HEK293 (cell line): ENCODE data around the gene ACVRL1.

ENCODE experiments used
- CTCF ChIA-PET: fragments of 350-600 bp; formaldehyde crosslinking; extraction: SDS; loops from one replicate; lab custom pipeline; 2021; ENCODE audit warnings: antibody characterized with exemption; lab: Yijun Ruan, JAX
- POLR2A ChIA-PET: fragments of 300-600 bp; formaldehyde crosslinking; extraction: SDS; loops from one replicate; lab custom pipeline; 2020; ENCODE audit warnings: antibody characterized with exemption, inconsistent platforms; lab: Yijun Ruan, JAX
- H3K27ac ChIP-seq: fragments of 200-500 bp; sonication (Bioruptor generic); 2 replicates; pipeline ENCODE4 v1.5.1; 2014; ENCODE audit warnings: low read depth, low read length, control low read depth, inconsistent platforms; ENCODE audit errors: extremely low read depth
- H3K36me3 ChIP-seq, 2 experiments: fragments of 200-500 bp in 1 of 2; sonication (Bioruptor generic) in 1 of 2; 1 replicate in 1 of 2; 2 replicates in 1 of 2; pipeline ENCODE4 v1.5.1; 2014 to 2017; ENCODE audit warnings: inconsistent platforms in 2 of 2, low read length in 2 of 2; ENCODE audit not compliant: control insufficient read depth in 2 of 2, insufficient read depth in 1 of 2
- H3K4me1 ChIP-seq: fragments of 200-500 bp; sonication (Bioruptor generic); 2 replicates; pipeline ENCODE4 v1.5.1; 2014; ENCODE audit warnings: mild to moderate bottlenecking, low read length, inconsistent platforms; ENCODE audit not compliant: control insufficient read depth, insufficient read depth
- H3K4me3 ChIP-seq: 2 replicates; pipeline ENCODE4 v1.5.1; 2011; ENCODE audit warnings: low read depth, mild to moderate bottlenecking, control low read depth, low read length, moderate library complexity
- H3K9me3 ChIP-seq: fragments of 200-500 bp; sonication (Bioruptor generic); 2 replicates; pipeline ENCODE4 v1.5.1; 2014; ENCODE audit warnings: low read depth, low read length, inconsistent platforms; ENCODE audit not compliant: control insufficient read depth, insufficient read depth
- TRIM28 ChIP-seq: IDR thresholded peaks from 2 replicates; pipeline ENCODE4 v1.6.1; 2011; ENCODE audit warnings: low read length, control low read depth, borderline replicate concordance
- ZBTB17 ChIP-seq: fragments of 450-650 bp; formaldehyde crosslinking; IDR thresholded peaks from 2 replicates; pipeline ENCODE4 v1.5.1; 2016; ENCODE audit warnings: missing biosample characterization, missing genetic modification characterization
- ZFP37 ChIP-seq: fragments of 450-650 bp; formaldehyde crosslinking; IDR thresholded peaks from 2 replicates; pipeline ENCODE4 v1.5.1; 2016; ENCODE audit warnings: missing biosample characterization, missing genetic modification characterization
- ZNF174 ChIP-seq: fragments of 450-650 bp; formaldehyde crosslinking; IDR thresholded peaks from 2 replicates; pipeline ENCODE4 v1.5.0; 2017; ENCODE audit warnings: missing biosample characterization, mild to moderate bottlenecking, missing genetic modification characterization
- ZNF184 ChIP-seq: fragments of 450-650 bp; IDR thresholded peaks from 2 replicates; pipeline ENCODE4 v1.5.1; 2018; ENCODE audit warnings: missing biosample characterization, mild to moderate bottlenecking, missing genetic modification characterization
- ZNF223 ChIP-seq: fragments of 450-650 bp; formaldehyde crosslinking; IDR thresholded peaks from 2 replicates; pipeline ENCODE4 v1.5.1; 2016; ENCODE audit warnings: missing biosample characterization, missing genetic modification characterization
- ZNF274 ChIP-seq, 2 experiments: fragments of 200-500 bp in 1 of 2; fragments of 450-650 bp in 1 of 2; sonication (Bioruptor generic) in 1 of 2; formaldehyde crosslinking in 1 of 2; IDR thresholded peaks; 2 replicates each; pipeline versions ENCODE4 v1.5.1 to v1.6.1; 2014 to 2016; ENCODE audit warnings: borderline replicate concordance in 1 of 2, inconsistent platforms in 1 of 2, low read length in 1 of 2, missing biosample characterization in 1 of 2, missing genetic modification characterization in 1 of 2
- ZNF426 ChIP-seq: fragments of 450-650 bp; formaldehyde crosslinking; IDR thresholded peaks from 2 replicates; pipeline ENCODE4 v1.5.1; 2017; ENCODE audit warnings: missing biosample characterization, missing genetic modification characterization, mild to moderate bottlenecking, inconsistent platforms, moderate library complexity
- ZNF843 ChIP-seq: fragments of 450-650 bp; formaldehyde crosslinking; IDR thresholded peaks from 2 replicates; pipeline ENCODE4 v1.5.1; 2016; ENCODE audit warnings: missing biosample characterization, missing genetic modification characterization
- TF ChIP-seq, protein P1 (sequence below): fragments of 450-650 bp; formaldehyde crosslinking; IDR thresholded peaks from 2 replicates; pipeline ENCODE4 v1.5.1; 2016; ENCODE audit warnings: missing biosample characterization, missing genetic modification characterization
- TF ChIP-seq, protein P2 (sequence below): fragments of 450-650 bp; formaldehyde crosslinking; IDR thresholded peaks from 2 replicates; pipeline ENCODE4 v1.5.1; 2017; ENCODE audit warnings: missing biosample characterization, missing genetic modification characterization
- TF ChIP-seq, protein P3 (sequence below): fragments of 450-650 bp; formaldehyde crosslinking; IDR thresholded peaks from 2 replicates; pipeline ENCODE4 v1.5.0; 2017; ENCODE audit warnings: missing biosample characterization, missing genetic modification characterization, borderline replicate concordance
- TF ChIP-seq, protein P4 (sequence below): fragments of 450-650 bp; formaldehyde crosslinking; IDR thresholded peaks from 2 replicates; pipeline ENCODE4 v1.5.1; 2016; ENCODE audit warnings: missing biosample characterization, missing genetic modification characterization
- TF ChIP-seq, protein P5 (sequence below): fragments of 450-650 bp; formaldehyde crosslinking; IDR thresholded peaks from 2 replicates; pipeline ENCODE4 v1.5.1; 2017; ENCODE audit warnings: missing biosample characterization, mild to moderate bottlenecking, missing genetic modification characterization, moderate library complexity
- TF ChIP-seq, protein P6 (sequence below): fragments of 450-650 bp; formaldehyde crosslinking; IDR thresholded peaks from 2 replicates; pipeline ENCODE4 v1.5.1; 2016; ENCODE audit warnings: missing biosample characterization, missing genetic modification characterization, low read depth
- TF ChIP-seq, protein P7 (sequence below): fragments of 450-650 bp; formaldehyde crosslinking; IDR thresholded peaks from 2 replicates; pipeline ENCODE4 v1.5.1; 2017; ENCODE audit warnings: missing biosample characterization, missing genetic modification characterization

ACVRL1 gene

DNA sequence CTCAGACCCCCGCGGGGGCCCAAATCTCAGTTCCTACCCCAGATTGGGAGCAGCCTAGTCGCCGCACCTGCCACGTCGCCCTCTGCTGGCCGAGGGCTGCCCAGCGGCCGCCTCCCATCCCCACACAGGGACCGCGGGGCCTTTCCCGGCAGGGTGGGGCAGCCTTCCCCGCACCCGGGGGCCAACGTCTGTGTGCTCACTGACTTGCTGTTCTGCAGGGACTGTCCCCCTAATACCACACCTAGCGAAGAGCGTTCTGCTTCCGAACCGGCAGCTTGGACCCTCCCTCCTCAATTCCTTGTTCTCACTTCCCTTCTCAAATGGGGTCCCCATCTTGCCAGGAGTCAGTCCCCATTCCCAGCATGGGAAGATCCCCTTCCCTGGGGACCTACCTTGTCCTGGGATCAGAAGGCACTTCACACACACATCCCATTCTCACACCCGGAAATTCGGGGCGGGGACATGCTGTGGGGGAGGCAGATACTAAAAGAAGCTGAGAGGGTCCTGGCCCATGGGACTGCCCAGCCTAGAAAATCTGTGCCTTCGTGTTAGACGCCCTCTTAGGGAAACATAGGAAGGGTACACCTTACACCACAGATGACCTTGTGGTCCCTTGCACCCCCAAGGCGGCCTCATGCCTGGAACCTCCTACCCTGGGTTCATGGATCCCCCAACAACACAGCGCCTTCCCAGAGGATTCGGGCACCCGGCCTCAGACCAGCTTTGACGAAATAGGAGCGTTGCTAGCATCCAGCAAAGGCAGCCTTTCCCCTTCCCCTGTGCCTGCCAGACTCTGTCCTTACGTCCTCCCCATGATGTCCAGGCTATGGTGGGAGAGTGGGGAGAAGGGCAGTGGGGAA lies 16.4 kb downstream of the ACVRL1 start (continued):
- TF ChIP-seq ZNF223: no peak
- TF ChIP-seq ZFP37: 0 out of 2 replicates have a peak, but pooled peaks have one; percentile 29
- TF ChIP-seq, protein P1, sequence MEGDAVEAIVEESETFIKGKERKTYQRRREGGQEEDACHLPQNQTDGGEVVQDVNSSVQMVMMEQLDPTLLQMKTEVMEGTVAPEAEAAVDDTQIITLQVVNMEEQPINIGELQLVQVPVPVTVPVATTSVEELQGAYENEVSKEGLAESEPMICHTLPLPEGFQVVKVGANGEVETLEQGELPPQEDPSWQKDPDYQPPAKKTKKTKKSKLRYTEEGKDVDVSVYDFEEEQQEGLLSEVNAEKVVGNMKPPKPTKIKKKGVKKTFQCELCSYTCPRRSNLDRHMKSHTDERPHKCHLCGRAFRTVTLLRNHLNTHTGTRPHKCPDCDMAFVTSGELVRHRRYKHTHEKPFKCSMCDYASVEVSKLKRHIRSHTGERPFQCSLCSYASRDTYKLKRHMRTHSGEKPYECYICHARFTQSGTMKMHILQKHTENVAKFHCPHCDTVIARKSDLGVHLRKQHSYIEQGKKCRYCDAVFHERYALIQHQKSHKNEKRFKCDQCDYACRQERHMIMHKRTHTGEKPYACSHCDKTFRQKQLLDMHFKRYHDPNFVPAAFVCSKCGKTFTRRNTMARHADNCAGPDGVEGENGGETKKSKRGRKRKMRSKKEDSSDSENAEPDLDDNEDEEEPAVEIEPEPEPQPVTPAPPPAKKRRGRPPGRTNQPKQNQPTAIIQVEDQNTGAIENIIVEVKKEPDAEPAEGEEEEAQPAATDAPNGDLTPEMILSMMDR (tag by site-specific recombination): peak; percentile 85
- TF ChIP-seq, protein P2, sequence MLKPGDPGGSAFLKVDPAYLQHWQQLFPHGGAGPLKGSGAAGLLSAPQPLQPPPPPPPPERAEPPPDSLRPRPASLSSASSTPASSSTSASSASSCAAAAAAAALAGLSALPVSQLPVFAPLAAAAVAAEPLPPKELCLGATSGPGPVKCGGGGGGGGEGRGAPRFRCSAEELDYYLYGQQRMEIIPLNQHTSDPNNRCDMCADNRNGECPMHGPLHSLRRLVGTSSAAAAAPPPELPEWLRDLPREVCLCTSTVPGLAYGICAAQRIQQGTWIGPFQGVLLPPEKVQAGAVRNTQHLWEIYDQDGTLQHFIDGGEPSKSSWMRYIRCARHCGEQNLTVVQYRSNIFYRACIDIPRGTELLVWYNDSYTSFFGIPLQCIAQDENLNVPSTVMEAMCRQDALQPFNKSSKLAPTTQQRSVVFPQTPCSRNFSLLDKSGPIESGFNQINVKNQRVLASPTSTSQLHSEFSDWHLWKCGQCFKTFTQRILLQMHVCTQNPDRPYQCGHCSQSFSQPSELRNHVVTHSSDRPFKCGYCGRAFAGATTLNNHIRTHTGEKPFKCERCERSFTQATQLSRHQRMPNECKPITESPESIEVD (tag by site-specific recombination): no peak

DNA sequence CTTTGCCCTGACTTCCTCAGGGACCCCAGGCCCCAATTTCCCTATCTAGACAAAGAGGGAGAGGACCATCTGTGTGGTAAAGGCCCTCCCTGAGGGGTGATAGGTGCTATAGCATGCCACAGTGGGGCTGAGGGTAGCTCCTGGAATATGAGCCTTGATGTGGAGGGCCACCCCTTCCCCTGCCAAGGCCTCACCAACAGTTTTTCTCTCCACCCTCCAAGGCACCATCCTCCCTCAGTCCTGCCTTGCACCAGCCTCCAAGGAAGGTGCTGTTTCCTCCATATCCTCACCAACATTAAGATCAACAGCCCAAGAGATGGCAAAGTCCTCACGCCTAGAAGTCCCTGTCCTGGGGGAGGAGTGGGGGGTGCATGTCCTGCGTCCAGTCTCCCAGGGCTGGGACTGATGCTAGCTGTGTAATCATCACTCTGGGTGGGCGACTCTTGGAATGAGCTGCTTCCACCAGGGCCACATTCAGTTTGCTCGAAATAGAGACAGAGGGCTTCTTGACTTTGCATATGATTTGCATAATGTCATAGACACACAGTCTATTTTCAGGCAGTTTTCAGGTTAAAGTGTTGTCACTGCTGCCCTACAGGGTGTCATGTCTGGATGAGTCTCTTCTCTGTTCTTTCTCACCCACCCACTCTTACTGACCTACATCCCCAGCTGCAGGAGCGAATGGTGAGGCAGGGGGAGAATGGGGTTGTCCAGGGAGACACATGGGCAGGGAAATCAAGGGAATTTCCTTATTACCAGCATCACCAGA lies 17.4 kb downstream of the ACVRL1 start:
- CTCF ChIA-PET: interaction anchor here (0.6 to 2.2 kb wide), 8 partner anchors 30 to 600 kb away, joined by 3 to 11 read pairs (median 4); no protein-coding TSS in a partner anchor
- Histone ChIP-seq H3K4me1 (peaks cover 4% of the 10 kb centered on the region; the same call in 1 of the 2 replicates), H3K27ac (no peak overlapping the region), H3K36me3 (no peaks in the 10 kb centered on the region), H3K4me3 (no peak overlapping the region), H3K9me3 (no peaks in the 10 kb centered on the region)
- POLR2A ChIA-PET: no interaction called here
- no peak for TF ChIP-seq ZNF274 (IDR thresholded peaks at IDR 0.05; ENCODE audit: low read length)
- no peak for TF ChIP-seq ZNF274 (tag by site-specific recombination; IDR thresholded peaks at IDR 0.05; ENCODE audit: borderline replicate concordance)
- TF ChIP-seq ZBTB17 (tag by site-specific recombination): no peak
- no peak for TF ChIP-seq ZNF184
- TF ChIP-seq, protein P3, sequence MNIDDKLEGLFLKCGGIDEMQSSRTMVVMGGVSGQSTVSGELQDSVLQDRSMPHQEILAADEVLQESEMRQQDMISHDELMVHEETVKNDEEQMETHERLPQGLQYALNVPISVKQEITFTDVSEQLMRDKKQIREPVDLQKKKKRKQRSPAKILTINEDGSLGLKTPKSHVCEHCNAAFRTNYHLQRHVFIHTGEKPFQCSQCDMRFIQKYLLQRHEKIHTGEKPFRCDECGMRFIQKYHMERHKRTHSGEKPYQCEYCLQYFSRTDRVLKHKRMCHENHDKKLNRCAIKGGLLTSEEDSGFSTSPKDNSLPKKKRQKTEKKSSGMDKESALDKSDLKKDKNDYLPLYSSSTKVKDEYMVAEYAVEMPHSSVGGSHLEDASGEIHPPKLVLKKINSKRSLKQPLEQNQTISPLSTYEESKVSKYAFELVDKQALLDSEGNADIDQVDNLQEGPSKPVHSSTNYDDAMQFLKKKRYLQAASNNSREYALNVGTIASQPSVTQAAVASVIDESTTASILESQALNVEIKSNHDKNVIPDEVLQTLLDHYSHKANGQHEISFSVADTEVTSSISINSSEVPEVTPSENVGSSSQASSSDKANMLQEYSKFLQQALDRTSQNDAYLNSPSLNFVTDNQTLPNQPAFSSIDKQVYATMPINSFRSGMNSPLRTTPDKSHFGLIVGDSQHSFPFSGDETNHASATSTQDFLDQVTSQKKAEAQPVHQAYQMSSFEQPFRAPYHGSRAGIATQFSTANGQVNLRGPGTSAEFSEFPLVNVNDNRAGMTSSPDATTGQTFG: no peak
- TF ChIP-seq, protein P4, sequence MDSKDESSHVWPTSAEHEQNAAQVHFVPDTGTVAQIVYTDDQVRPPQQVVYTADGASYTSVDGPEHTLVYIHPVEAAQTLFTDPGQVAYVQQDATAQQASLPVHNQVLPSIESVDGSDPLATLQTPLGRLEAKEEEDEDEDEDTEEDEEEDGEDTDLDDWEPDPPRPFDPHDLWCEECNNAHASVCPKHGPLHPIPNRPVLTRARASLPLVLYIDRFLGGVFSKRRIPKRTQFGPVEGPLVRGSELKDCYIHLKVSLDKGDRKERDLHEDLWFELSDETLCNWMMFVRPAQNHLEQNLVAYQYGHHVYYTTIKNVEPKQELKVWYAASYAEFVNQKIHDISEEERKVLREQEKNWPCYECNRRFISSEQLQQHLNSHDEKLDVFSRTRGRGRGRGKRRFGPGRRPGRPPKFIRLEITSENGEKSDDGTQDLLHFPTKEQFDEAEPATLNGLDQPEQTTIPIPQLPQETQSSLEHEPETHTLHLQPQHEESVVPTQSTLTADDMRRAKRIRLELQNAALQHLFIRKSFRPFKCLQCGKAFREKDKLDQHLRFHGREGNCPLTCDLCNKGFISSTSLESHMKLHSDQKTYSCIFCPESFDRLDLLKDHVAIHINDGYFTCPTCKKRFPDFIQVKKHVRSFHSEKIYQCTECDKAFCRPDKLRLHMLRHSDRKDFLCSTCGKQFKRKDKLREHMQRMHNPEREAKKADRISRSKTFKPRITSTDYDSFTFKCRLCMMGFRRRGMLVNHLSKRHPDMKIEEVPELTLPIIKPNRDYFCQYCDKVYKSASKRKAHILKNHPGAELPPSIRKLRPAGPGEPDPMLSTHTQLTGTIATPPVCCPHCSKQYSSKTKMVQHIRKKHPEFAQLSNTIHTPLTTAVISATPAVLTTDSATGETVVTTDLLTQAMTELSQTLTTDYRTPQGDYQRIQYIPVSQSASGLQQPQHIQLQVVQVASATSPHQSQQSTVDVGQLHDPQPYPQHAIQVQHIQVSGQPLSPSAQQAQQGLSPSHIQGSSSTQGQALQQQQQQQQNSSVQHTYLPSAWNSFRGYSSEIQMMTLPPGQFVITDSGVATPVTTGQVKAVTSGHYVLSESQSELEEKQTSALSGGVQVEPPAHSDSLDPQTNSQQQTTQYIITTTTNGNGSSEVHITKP: no peak
- TF ChIP-seq TRIM28: no peak
- TF ChIP-seq, protein P5, sequence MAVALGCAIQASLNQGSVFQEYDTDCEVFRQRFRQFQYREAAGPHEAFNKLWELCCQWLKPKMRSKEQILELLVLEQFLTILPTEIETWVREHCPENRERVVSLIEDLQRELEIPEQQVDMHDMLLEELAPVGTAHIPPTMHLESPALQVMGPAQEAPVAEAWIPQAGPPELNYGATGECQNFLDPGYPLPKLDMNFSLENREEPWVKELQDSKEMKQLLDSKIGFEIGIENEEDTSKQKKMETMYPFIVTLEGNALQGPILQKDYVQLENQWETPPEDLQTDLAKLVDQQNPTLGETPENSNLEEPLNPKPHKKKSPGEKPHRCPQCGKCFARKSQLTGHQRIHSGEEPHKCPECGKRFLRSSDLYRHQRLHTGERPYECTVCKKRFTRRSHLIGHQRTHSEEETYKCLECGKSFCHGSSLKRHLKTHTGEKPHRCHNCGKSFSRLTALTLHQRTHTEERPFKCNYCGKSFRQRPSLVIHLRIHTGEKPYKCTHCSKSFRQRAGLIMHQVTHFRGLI: no peak
- TF ChIP-seq ZNF843 (tag by site-specific recombination): no peak
- no peak for TF ChIP-seq ZNF426 (tag by site-specific recombination)
- no peak for TF ChIP-seq ZNF174
- TF ChIP-seq, protein P6, sequence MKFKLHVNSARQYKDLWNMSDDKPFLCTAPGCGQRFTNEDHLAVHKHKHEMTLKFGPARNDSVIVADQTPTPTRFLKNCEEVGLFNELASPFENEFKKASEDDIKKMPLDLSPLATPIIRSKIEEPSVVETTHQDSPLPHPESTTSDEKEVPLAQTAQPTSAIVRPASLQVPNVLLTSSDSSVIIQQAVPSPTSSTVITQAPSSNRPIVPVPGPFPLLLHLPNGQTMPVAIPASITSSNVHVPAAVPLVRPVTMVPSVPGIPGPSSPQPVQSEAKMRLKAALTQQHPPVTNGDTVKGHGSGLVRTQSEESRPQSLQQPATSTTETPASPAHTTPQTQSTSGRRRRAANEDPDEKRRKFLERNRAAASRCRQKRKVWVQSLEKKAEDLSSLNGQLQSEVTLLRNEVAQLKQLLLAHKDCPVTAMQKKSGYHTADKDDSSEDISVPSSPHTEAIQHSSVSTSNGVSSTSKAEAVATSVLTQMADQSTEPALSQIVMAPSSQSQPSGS (tag by site-specific recombination): no peak
- TF ChIP-seq, protein P7, sequence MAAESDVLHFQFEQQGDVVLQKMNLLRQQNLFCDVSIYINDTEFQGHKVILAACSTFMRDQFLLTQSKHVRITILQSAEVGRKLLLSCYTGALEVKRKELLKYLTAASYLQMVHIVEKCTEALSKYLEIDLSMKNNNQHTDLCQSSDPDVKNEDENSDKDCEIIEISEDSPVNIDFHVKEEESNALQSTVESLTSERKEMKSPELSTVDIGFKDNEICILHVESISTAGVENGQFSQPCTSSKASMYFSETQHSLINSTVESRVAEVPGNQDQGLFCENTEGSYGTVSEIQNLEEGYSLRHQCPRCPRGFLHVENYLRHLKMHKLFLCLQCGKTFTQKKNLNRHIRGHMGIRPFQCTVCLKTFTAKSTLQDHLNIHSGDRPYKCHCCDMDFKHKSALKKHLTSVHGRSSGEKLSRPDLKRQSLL (tag by site-specific recombination): no peak
